GM23248 (cell line): Measurements from ENCODE around the gene FNDC1.

Experiments used
- EZH2 ChIP-seq: fragments of 200-600 bp; sonication (generic); IDR thresholded peaks from 2 replicates; pipeline ENCODE4 v1.6.1; 2018; ENCODE audit warnings: antibody characterized with exemption, mild to moderate bottlenecking; ENCODE audit not compliant: insufficient read depth, poor library complexity, severe bottlenecking
- EZH2phosphoT487 ChIP-seq: fragments of 200-600 bp; sonication (generic); IDR thresholded peaks from 2 replicates; pipeline ENCODE4 v1.6.1; 2018; ENCODE audit warnings: antibody characterized with exemption, moderate library complexity, mild to moderate bottlenecking, low read depth; ENCODE audit not compliant: insufficient read depth

DNA sequence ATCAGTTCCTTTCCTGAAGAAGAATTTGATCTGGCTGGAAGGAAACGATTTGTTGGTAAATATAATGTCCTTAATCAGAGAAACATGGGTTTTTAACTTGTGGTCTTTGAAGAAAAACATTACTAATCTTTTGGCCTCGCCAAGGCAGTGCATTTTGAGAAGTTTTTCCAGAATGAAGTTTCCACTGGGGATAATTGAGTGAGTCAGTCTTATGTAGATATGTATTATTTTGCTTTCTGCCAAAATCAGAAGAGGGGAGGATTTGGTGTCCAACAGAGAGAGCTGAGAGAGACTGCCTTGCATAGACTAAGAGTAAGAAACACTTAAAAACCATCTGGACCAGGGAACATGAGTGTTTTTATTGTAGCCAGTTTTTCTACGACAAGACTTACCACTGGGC is 79.9 kb downstream of the FNDC1 start:
- no peak for TF ChIP-seq EZH2phosphoT487
- TF ChIP-seq EZH2 = no peak
